ENCODE measurements around the gene CPZ. TPM values are rescaled to one million over a fixed set of nuclear protein-coding genes. Genes with fewer than 3 reads are reported as not detected.

The CPZ gene
- total RNA-seq, 1 experiment from 2014 or later, result 26.9 TPM

GRCh38 chr4:8601556-8601955, 9.0 kb downstream of the CPZ start (continued):
- TF ChIP-seq ZNF396 (CRISPR knock-in tag; IDR thresholded peaks at IDR 0.05; ENCODE audit: borderline replicate concordance) (no peak), SMAD3 (CRISPR knock-in tag; IDR thresholded peaks at IDR 0.05; ENCODE audit: borderline replicate concordance) (no peak), ZNF219 (CRISPR knock-in tag; IDR thresholded peaks at IDR 0.05; ENCODE audit: borderline replicate concordance) (no peak), NFATC4 (CRISPR knock-in tag; IDR thresholded peaks at IDR 0.05) (no peak), ESRRA (CRISPR knock-in tag; IDR thresholded peaks at IDR 0.05; ENCODE audit: borderline replicate concordance) (no peak), ELF4 (CRISPR knock-in tag; IDR thresholded peaks at IDR 0.05; ENCODE audit: low read depth) (no peak), ZBTB21 (CRISPR knock-in tag; IDR thresholded peaks at IDR 0.05; ENCODE audit: borderline replicate concordance) (no peak)
- TF ChIP-seq, protein P1, sequence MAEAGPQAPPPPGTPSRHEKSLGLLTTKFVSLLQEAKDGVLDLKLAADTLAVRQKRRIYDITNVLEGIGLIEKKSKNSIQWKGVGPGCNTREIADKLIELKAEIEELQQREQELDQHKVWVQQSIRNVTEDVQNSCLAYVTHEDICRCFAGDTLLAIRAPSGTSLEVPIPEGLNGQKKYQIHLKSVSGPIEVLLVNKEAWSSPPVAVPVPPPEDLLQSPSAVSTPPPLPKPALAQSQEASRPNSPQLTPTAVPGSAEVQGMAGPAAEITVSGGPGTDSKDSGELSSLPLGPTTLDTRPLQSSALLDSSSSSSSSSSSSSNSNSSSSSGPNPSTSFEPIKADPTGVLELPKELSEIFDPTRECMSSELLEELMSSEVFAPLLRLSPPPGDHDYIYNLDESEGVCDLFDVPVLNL (CRISPR knock-in tag; IDR thresholded peaks at IDR 0.05; ENCODE audit: borderline replicate concordance, low read depth), result no peak

DNA sequence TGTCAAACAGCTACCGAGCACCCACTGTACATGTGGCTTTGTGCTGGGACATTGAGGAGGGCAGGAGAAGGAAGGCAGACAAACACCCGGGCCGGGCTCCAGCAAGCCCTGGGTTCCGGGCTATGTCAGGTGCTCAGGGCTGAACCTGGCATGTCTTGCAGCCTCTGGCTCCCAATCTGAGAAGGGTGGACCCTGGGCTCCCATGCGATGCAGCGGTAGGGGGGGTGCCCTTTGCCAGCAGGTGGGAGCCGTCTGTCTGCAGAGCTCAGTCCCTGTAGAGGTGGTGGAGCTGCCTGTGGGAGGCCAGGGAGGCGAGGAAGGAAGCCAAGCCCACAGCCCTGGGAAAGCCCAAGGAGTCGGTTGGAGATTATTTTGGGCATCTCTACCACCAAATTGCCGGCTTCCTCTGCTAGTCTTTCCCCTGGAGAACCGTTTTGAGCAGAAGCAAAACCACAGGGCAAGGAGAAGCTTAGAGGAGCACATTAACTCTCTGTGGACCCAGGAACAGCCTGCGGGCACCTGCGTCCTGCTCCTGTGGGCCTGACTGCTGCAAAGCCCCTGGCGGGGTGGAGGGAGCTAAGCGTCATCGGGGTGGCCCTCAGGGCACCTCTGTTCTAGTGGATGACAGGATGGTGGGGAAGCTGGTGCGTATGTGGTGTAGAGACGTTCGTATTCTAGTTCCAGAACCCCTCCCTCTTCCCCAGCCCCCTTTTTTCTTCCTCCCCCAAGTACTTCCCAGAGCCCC, 10.3 kb downstream of the CPZ start:
- Mint-ChIP-seq H3K4me1 (no peaks in the 10 kb centered on the region), H3K36me3 (peaks cover 4% of the 10 kb centered on the region; the same call in 1 of the 2 replicates), H3K27me3 (ENCODE audit: low read depth) (no peaks in the 10 kb centered on the region), H3K4me3 (no peak overlapping the region), H3K27ac (no peak overlapping the region), H3K9me3 (no peaks in the 10 kb centered on the region)
- POLR2A ChIA-PET, result no interaction called here
- CTCF ChIA-PET, result interaction anchor here (0.9 kb wide), 1 partner anchor 8 kb away, joined by 3 read pairs; no protein-coding TSS in a partner anchor
- ATAC-seq (no peak), DNase-seq (ENCODE audit: low spot score) (no peak)
- no peak for TF ChIP-seq PRDM15 (CRISPR knock-in tag; IDR thresholded peaks at IDR 0.05)
- TF ChIP-seq, protein P2, sequence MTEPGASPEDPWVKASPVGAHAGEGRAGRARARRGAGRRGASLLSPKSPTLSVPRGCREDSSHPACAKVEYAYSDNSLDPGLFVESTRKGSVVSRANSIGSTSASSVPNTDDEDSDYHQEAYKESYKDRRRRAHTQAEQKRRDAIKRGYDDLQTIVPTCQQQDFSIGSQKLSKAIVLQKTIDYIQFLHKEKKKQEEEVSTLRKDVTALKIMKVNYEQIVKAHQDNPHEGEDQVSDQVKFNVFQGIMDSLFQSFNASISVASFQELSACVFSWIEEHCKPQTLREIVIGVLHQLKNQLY (CRISPR knock-in tag; IDR thresholded peaks at IDR 0.05), result no peak
- no peak for TF ChIP-seq MAX (CRISPR knock-in tag; IDR thresholded peaks at IDR 0.05)
- no peak for TF ChIP-seq GRHL2 (CRISPR knock-in tag; IDR thresholded peaks at IDR 0.05; ENCODE audit: insufficient replicate concordance, severe bottlenecking)
- TF ChIP-seq, protein P3, sequence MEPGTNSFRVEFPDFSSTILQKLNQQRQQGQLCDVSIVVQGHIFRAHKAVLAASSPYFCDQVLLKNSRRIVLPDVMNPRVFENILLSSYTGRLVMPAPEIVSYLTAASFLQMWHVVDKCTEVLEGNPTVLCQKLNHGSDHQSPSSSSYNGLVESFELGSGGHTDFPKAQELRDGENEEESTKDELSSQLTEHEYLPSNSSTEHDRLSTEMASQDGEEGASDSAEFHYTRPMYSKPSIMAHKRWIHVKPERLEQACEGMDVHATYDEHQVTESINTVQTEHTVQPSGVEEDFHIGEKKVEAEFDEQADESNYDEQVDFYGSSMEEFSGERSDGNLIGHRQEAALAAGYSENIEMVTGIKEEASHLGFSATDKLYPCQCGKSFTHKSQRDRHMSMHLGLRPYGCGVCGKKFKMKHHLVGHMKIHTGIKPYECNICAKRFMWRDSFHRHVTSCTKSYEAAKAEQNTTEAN (CRISPR knock-in tag; IDR thresholded peaks at IDR 0.05), result no peak
- no peak for TF ChIP-seq NR2C2 (CRISPR knock-in tag; IDR thresholded peaks at IDR 0.05)
- TF ChIP-seq, protein P4, sequence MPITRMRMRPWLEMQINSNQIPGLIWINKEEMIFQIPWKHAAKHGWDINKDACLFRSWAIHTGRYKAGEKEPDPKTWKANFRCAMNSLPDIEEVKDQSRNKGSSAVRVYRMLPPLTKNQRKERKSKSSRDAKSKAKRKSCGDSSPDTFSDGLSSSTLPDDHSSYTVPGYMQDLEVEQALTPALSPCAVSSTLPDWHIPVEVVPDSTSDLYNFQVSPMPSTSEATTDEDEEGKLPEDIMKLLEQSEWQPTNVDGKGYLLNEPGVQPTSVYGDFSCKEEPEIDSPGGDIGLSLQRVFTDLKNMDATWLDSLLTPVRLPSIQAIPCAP (CRISPR knock-in tag; IDR thresholded peaks at IDR 0.05), result no peak
- TF ChIP-seq, protein P5, sequence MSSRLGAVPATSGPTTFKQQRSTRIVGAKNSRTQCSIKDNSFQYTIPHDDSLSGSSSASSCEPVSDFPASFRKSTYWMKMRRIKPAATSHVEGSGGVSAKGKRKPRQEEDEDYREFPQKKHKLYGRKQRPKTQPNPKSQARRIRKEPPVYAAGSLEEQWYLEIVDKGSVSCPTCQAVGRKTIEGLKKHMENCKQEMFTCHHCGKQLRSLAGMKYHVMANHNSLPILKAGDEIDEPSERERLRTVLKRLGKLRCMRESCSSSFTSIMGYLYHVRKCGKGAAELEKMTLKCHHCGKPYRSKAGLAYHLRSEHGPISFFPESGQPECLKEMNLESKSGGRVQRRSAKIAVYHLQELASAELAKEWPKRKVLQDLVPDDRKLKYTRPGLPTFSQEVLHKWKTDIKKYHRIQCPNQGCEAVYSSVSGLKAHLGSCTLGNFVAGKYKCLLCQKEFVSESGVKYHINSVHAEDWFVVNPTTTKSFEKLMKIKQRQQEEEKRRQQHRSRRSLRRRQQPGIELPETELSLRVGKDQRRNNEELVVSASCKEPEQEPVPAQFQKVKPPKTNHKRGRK (CRISPR knock-in tag; IDR thresholded peaks at IDR 0.05; ENCODE audit: borderline replicate concordance), result no peak
